Activated CD4-positive, alpha-beta memory T cell treated with anti-CD3 and anti-CD28 coated beads, Interleukin-2, amount 10 ng/mL, durations not matched to agents 7 days and 5 days (primary cell): ENCODE data around the gene WTIP. TPM values are rescaled to one million over a fixed set of nuclear protein-coding genes. Genes with fewer than 3 reads are reported as not detected.
"Not testable (repeated sequence)": the region's sequence is repeated elsewhere in the genome, so short reads cannot be mapped to it uniquely, and the experiment has no call there.

Experiments used
- CTCF ChIA-PET: fragments of 350-600 bp; sonication (Branson Sonifier 250); formaldehyde crosslinking; loops from one replicate; lab custom pipeline; 2021; ENCODE audit warnings: antibody characterized with exemption, inconsistent platforms; lab: Charles Lee
- POLR2A ChIA-PET: fragments of 350-600 bp; sonication (Branson Sonifier 250); formaldehyde crosslinking; loops from one replicate; lab custom pipeline; 2021; ENCODE audit warnings: antibody characterized with exemption; lab: Charles Lee
- DNase-seq: peaks from one replicate; pipeline ENCODE4 v3.0.0-alpha.2; 2020
- H3K27ac Mint-ChIP-seq: one replicate; pipeline ENCODE4 v1.8.0; 2021; ENCODE audit warnings: mild to moderate bottlenecking, mixed read lengths
- H3K27me3 Mint-ChIP-seq: one replicate; pipeline ENCODE4 v1.8.0; 2021; ENCODE audit warnings: mixed read lengths
- H3K36me3 Mint-ChIP-seq: one replicate; pipeline ENCODE4 v1.8.0; 2021; ENCODE audit warnings: low read depth, mixed read lengths
- H3K4me1 Mint-ChIP-seq: one replicate; pipeline ENCODE4 v1.8.0; 2021; ENCODE audit warnings: mixed read lengths
- H3K4me3 Mint-ChIP-seq: one replicate; pipeline ENCODE4 v1.8.0; 2021; ENCODE audit warnings: mild to moderate bottlenecking, mixed read lengths
- H3K9me3 Mint-ChIP-seq: one replicate; pipeline ENCODE4 v1.8.0; 2021; ENCODE audit warnings: mixed read lengths
- total RNA-seq, 2 experiments: library from RNA; stranded (reverse); gene quantifications; one replicate each; pipeline ENCODE4 v1.2.3, GENCODE V29; 2021

Gene WTIP
- total RNA-seq: under 1 TPM; 0.55 to 0.85 TPM

GRCh38 chr19:34480971-34481841 is at the start of gene WTIP:
WTIP (plus strand) TSS chr19:34481758; CDS start chr19:34481975, 217 bp downstream.
- CTCF ChIA-PET: no interaction called here
- Mint-ChIP-seq H3K4me1 (peaks cover 7% of the 10 kb centered on the region), H3K27ac (no peak within 1 kb of the TSS), H3K9me3 (no peaks in the 10 kb centered on the region), H3K36me3 (peaks cover 3% of the 10 kb centered on the region), H3K4me3 (no peak within 1 kb of the TSS), H3K27me3 (peaks cover 46% of the 10 kb centered on the region)
- POLR2A ChIA-PET: interaction anchor here (1.5 kb wide), 1 partner anchor 10 kb away, joined by 5 read pairs; no protein-coding TSS in a partner anchor
- DNase-seq: no peak

GRCh38 chr19:34432797-34433196 is 48.8 kb upstream of the WTIP start:
- POLR2A ChIA-PET: no interaction called here
- H3K4me1 Mint-ChIP-seq: peaks cover 34% of the 10 kb centered on the region
- CTCF ChIA-PET: no interaction called here
- DNase-seq: no peak
- H3K9me3 Mint-ChIP-seq: no peaks in the 10 kb centered on the region
- no peak overlapping the region for H3K4me3 Mint-ChIP-seq
- H3K27ac Mint-ChIP-seq: no peak overlapping the region
- H3K36me3 Mint-ChIP-seq: peaks cover 53% of the 10 kb centered on the region
- no peaks in the 10 kb centered on the region for H3K27me3 Mint-ChIP-seq

- DNase-seq: no peak
- peaks cover 67% of the 10 kb centered on the region for H3K36me3 Mint-ChIP-seq
- no peak overlapping the region for H3K4me3 Mint-ChIP-seq
- ChIA-PET CTCF (no interaction called here), POLR2A (no interaction called here)
- no peaks in the 10 kb centered on the region for H3K27me3 Mint-ChIP-seq
- no peaks in the 10 kb centered on the region for H3K9me3 Mint-ChIP-seq
- peaks cover 7% of the 10 kb centered on the region for H3K4me1 Mint-ChIP-seq
- no peak overlapping the region for H3K27ac Mint-ChIP-seq
Observed at GRCh38 chr19:34436716-34437115, 44.8 kb upstream of the WTIP start.

- DNase-seq: no peak
- Mint-ChIP-seq H3K36me3 (peaks cover 72% of the 10 kb centered on the region), H3K4me3 (no peak overlapping the region), H3K27me3 (no peaks in the 10 kb centered on the region), H3K4me1 (peaks cover 4% of the 10 kb centered on the region), H3K27ac (peak overlapping the region; percentile 14), H3K9me3 (no peaks in the 10 kb centered on the region)
- ChIA-PET CTCF (no interaction called here), POLR2A (no interaction called here)
Observed at GRCh38 chr19:34448191-34448590, 33.4 kb upstream of the WTIP start.

GRCh38 chr19:34452723-34453122 is 28.8 kb upstream of the WTIP start:
- Mint-ChIP-seq H3K4me1 (peaks cover 11% of the 10 kb centered on the region), H3K27me3 (no peaks in the 10 kb centered on the region), H3K36me3 (peaks cover 57% of the 10 kb centered on the region), H3K4me3 (no peak overlapping the region), H3K27ac (no peak overlapping the region), H3K9me3 (no peaks in the 10 kb centered on the region)
- CTCF ChIA-PET: no interaction called here
- no peak for DNase-seq
- POLR2A ChIA-PET: interaction anchor here (0.7 to 1.5 kb wide), 2 partner anchors 9 to 17 kb away, joined by 3 read pairs; no protein-coding TSS in a partner anchor

- CTCF ChIA-PET: no interaction called here
- Mint-ChIP-seq H3K4me3 (no peak overlapping the region), H3K27ac (no peak overlapping the region), H3K36me3 (peaks cover 56% of the 10 kb centered on the region), H3K27me3 (no peaks in the 10 kb centered on the region), H3K4me1 (peaks cover 11% of the 10 kb centered on the region), H3K9me3 (no peaks in the 10 kb centered on the region)
- POLR2A ChIA-PET: no interaction called here
- DNase-seq: no peak
Observed at GRCh38 chr19:34454091-34454490, 27.5 kb upstream of the WTIP start.

GRCh38 chr19:34454685-34455084 is 26.9 kb upstream of the WTIP start:
- H3K9me3 Mint-ChIP-seq: no peaks in the 10 kb centered on the region
- CTCF ChIA-PET: no interaction called here
- POLR2A ChIA-PET: no interaction called here
- H3K4me1 Mint-ChIP-seq: peaks cover 12% of the 10 kb centered on the region
- no peaks in the 10 kb centered on the region for H3K27me3 Mint-ChIP-seq
- H3K27ac Mint-ChIP-seq: no peak overlapping the region
- no peak for DNase-seq
- no peak overlapping the region for H3K4me3 Mint-ChIP-seq
- H3K36me3 Mint-ChIP-seq: peaks cover 56% of the 10 kb centered on the region

GRCh38 chr19:34455783-34456480 is 25.6 kb upstream of the WTIP start:
- POLR2A ChIA-PET, H3K27ac Mint-ChIP-seq, H3K4me3 Mint-ChIP-seq, H3K27me3 Mint-ChIP-seq, CTCF ChIA-PET, DNase-seq, H3K9me3 Mint-ChIP-seq: not testable (repeated sequence)
- H3K36me3 Mint-ChIP-seq: peaks cover 60% of the 10 kb centered on the region
- H3K4me1 Mint-ChIP-seq: peaks cover 12% of the 10 kb centered on the region

GRCh38 chr19:34457446-34457845 is 24.1 kb upstream of the WTIP start:
- peaks cover 67% of the 10 kb centered on the region for H3K36me3 Mint-ChIP-seq
- no peak for DNase-seq
- H3K27me3 Mint-ChIP-seq: no peaks in the 10 kb centered on the region
- peaks cover 12% of the 10 kb centered on the region for H3K4me1 Mint-ChIP-seq
- no peaks in the 10 kb centered on the region for H3K9me3 Mint-ChIP-seq
- ChIA-PET POLR2A (no interaction called here), CTCF (no interaction called here)
- H3K27ac Mint-ChIP-seq: no peak overlapping the region
- H3K4me3 Mint-ChIP-seq: no peak overlapping the region

- Mint-ChIP-seq H3K36me3 (peaks cover 69% of the 10 kb centered on the region), H3K27ac (no peak overlapping the region), H3K4me3 (no peak overlapping the region), H3K9me3 (no peaks in the 10 kb centered on the region), H3K27me3 (no peaks in the 10 kb centered on the region), H3K4me1 (peaks cover 7% of the 10 kb centered on the region)
- ChIA-PET CTCF (interaction anchor here (1.5 kb wide), 1 partner anchor 15 kb away, joined by 3 read pairs; no protein-coding TSS in a partner anchor), POLR2A (interaction anchor here (1.2 kb wide), 1 partner anchor 9 kb away, joined by 3 read pairs; no protein-coding TSS in a partner anchor)
- DNase-seq: no peak
Observed at GRCh38 chr19:34458677-34459076, 22.9 kb upstream of the WTIP start.

GRCh38 chr19:34459614-34460013 is 21.9 kb upstream of the WTIP start:
- Mint-ChIP-seq H3K4me3 (no peak overlapping the region), H3K4me1 (peaks cover 1% of the 10 kb centered on the region), H3K9me3 (no peaks in the 10 kb centered on the region), H3K27me3 (no peaks in the 10 kb centered on the region), H3K27ac (peak overlapping the region; percentile 13), H3K36me3 (peaks cover 63% of the 10 kb centered on the region)
- ChIA-PET CTCF (interaction anchor here (1.5 kb wide), 1 partner anchor 16 kb away, joined by 3 read pairs; no protein-coding TSS in a partner anchor), POLR2A (interaction anchor here (0.8 to 1.2 kb wide), 2 partner anchors 10 to 32 kb away, joined by 3 read pairs; partner anchors contain the start of gene UBA2)
- no peak for DNase-seq

- POLR2A ChIA-PET: no interaction called here
- Mint-ChIP-seq H3K9me3 (no peaks in the 10 kb centered on the region), H3K4me3 (no peak overlapping the region), H3K36me3 (peaks cover 74% of the 10 kb centered on the region), H3K27me3 (no peaks in the 10 kb centered on the region), H3K4me1 (peaks cover 1% of the 10 kb centered on the region), H3K27ac (no peak overlapping the region)
- DNase-seq: no peak
- CTCF ChIA-PET: no interaction called here
Observed at GRCh38 chr19:34461375-34462100, 20.0 kb upstream of the WTIP start.

GRCh38 chr19:34464785-34465184 is 16.8 kb upstream of the WTIP start:
- peaks cover 78% of the 10 kb centered on the region for H3K36me3 Mint-ChIP-seq
- H3K27me3 Mint-ChIP-seq, H3K4me1 Mint-ChIP-seq, POLR2A ChIA-PET, CTCF ChIA-PET, H3K4me3 Mint-ChIP-seq, H3K9me3 Mint-ChIP-seq, H3K27ac Mint-ChIP-seq, DNase-seq: not testable (repeated sequence)
